ENCODE results near the gene GSE1.

GSE1 gene

GRCh38 chr16:85607796-85608514 is 5.2 kb upstream of the GSE1 start:
- DNase-seq = no peak

DNA sequence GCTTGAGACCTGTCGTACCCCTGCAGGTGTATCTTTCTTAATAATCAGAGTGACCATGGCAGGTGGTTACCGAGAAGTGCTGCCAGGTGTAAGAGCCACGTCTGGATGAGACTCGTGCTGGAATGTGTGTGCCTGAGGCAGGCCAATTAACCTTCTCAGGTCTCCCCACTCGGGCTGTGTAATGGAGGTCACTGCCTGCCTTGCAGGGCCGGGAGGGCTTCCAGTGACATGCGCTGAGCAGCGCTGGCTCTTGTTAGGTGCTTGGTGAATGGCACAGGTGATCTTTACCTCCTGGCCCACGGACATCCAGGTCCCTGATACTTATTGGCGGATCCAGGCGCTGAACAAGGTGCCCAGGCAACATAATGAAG is 4.6 kb upstream of the GSE1 start:
- DNase-seq = no peak

GRCh38 chr16:85608887-85609286 is 4.2 kb upstream of the GSE1 start:
- DNase-seq = no peak

GRCh38 chr16:85609539-85609938 is 3.6 kb upstream of the GSE1 start:
- DNase-seq = no peak

GRCh38 chr16:85610059-85610445 is 3.1 kb upstream of the GSE1 start:
- DNase-seq = no peak

GRCh38 chr16:85610446-85611193 is 2.5 kb upstream of the GSE1 start:
- peak; percentile 57 for DNase-seq

- DNase-seq = no peak
Observed at GRCh38 chr16:85611194-85611443, 2.0 kb upstream of the GSE1 start.

DNA sequence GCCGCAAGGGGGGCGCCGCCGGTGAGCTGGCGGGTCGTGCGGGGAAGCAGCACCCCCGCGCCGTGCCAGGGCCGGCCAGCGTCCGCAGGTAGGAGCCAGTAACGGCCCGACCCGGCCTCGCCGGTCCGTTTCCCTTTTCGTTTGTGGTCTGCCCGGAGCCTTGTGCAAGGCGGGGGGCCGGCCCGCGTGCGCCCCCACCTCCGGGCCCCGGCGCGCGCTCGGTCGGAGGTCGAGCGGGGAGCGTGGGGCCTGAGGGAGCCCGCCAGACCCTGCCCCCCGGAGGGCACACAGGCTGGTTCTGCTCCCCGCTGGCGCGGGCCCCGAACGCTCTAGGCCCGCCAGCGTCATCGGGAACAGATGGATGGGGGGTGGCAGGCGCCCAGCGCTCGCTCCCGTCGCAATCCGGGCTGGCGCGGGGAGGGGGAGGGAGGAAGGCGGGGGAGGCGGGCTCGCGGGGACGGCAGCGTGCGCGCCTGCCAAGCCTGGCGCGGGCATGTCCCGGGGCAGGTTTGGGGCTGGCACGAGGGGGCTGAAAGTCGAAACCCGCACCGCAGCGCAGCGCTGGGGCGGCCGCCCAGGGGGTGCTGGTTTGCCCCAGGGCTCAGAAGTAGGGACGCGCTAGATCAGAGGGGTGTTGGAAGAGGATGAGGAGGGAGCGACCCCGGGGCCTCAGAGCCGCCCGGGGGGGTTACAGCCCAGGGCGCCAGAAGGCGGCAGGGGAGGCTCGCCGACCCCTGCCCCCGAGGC is 1.5 kb upstream of the GSE1 start:
- DNase-seq = peak; percentile 60

DNA sequence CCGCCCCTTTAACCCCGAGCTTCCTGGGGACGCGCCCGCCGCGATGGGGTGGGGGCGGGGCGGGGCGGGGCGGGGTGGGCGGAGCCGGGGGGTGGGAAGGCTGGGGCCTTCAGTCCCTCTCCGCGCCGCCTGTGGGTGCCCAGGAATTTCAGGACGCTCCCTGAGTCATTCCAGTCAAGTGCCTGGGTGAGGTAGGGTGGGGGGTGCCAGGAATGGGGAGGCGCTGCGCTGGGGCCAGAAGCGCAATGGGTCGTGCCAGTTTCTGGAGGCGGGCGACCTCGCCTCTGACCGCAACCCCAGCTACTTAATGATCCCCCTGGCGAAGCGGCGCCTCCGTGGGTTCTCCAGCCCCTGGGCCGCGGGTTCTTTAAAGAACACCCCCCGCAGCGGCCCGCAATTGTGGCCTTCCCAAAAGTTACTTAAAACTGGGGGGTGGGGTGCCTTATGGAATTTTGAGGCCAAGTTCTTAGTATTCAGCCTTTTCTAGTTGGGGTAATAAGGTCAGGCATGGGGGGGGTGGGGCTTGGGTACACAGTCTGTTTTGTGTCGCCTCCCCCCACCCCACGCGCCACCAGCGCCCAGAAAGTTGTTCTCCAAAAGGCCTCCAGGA is 826 bp upstream of the GSE1 start:
- no peak for DNase-seq

DNA sequence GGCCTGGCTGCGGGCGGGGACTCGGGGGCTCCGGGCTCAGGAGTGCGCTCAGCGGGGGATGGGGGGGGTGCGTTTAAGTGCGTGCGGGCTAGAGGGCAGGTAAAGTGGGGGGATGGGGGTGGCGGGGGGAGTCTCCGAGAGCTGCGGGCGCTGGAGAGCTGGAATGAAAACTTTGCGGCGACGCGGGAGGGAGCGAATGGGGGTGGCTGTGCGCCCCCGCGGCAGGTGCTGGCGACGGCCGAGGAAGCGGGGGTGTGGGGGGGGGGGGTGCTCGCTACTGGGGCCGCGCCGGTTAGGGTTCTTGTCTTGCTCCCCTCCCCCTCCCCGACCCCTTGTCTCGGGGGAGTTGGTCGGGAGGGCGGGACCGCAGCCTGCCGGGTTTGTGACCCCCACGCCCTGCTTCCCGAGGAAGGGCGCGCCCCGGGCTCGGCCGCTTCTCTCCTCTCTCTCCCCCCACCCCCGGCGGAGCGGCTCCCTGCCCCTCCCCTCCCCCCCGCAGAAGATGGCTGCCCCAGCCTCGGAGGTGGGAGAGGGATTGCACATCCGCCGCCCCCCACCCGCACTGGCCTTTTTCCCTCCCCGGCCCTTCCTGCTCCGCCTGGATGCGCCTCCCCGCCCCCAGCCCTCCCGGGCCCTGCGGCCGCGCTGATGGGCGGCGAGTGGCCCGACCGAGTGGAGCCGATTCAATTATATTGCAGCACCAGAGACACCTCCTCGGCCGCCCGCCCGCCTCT is 649 bp downstream of the GSE1 start:
- no peak for DNase-seq

- no peak for DNase-seq
Observed at GRCh38 chr16:85614338-85615013, 1.4 kb downstream of the GSE1 start.

GRCh38 chr16:85615014-85615851 is 2.1 kb downstream of the GSE1 start:
- no peak for DNase-seq

DNA sequence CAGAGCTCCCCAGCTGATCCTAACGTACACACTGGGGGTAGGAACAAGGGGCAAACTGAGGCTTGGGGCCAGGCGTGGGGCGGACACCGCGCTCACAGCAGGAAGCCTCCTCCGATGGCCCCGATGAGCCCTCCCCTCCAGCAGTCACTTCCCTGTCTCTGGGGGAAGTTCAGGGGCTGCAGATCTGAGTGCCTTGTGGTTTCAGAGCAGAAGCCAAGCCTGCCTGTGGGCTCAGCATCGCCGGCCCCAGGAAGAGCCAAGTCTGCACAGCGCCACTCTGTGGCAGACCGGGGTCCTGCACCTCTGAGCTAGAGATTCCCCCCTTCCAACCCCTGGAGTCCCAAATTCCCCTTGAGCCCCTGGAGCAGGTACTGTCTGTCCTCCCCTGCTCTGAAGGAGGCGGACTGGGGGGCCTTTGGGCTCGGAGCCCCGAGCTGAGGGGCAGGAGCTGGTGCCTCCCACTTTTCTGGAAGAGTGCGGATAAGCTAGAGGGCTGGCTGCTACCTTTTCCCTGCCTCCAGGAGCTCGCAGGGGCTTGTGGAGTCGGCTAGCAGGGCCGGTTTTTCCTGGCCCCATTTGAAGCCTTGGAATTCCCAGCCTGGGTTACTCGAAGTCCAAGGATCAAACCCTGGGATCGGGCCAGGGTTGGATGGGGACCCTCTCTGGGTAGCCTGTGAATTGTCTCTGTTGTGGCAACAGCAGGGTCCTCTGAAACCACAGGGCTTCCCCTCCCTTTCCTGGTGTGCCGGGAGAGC is 2.9 kb downstream of the GSE1 start:
- DNase-seq = no peak

DNA sequence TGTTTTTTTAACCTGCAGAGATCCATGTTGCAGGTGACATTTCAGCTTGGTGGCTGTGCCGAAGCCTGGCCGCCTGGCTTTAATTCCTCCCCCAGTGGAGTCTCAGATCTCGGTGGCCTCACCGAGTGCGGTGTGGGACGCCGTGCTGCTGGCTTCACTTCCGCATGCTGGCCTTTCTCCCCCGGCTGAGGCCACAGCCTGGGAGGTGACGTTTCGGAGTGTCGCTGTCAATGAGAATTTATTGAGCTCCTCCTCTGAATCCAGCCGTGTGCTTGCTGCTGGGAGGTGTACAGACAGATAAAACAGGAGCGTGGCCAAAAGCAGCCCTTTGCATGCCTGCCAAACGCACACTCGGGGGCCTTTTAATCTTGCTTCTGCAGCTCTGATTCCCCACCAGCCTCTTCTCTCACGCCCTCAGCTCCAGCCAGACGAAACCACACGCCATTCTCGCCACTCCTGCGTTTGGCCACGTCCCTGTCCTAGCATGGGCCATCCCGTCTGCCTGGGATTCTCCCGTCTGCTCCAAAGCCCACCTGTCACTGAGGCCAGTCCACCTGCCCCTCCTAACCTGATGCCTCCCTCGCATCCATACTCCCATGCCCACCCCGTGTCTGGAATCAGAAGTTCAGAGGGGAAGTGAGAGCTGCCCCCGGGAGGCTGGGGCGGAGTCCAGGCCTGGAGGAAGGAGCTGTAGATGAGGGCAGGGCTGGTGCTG is 3.6 kb downstream of the GSE1 start:
- no peak for DNase-seq

DNA sequence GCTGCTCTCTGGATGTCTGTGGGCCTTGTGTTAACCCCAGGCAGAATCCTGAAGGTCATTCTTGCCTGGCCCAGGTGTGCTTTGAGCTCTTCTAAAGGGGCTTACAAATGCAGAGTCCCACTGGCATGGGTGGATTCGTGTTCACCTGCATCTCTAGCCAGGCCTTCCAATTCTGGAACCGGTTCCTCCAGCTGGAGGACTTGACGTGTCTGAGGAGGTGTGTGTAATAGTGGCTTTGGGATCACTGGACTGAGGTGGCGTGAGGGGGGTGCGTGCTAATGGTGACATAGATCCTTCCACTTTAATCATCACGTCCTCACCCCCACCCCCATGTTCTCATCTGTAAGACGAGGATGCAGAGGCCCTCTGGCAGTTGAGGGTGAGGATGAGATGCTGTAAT is 4.8 kb downstream of the GSE1 start:
- DNase-seq = no peak

GRCh38 chr16:85618521-85618920 is 5.4 kb downstream of the GSE1 start:
- no peak for DNase-seq

GRCh38 chr16:85619101-85619891 is 6.2 kb downstream of the GSE1 start:
- DNase-seq = no peak

GRCh38 chr16:85620374-85620773 is 7.3 kb downstream of the GSE1 start:
- DNase-seq = no peak

DNA sequence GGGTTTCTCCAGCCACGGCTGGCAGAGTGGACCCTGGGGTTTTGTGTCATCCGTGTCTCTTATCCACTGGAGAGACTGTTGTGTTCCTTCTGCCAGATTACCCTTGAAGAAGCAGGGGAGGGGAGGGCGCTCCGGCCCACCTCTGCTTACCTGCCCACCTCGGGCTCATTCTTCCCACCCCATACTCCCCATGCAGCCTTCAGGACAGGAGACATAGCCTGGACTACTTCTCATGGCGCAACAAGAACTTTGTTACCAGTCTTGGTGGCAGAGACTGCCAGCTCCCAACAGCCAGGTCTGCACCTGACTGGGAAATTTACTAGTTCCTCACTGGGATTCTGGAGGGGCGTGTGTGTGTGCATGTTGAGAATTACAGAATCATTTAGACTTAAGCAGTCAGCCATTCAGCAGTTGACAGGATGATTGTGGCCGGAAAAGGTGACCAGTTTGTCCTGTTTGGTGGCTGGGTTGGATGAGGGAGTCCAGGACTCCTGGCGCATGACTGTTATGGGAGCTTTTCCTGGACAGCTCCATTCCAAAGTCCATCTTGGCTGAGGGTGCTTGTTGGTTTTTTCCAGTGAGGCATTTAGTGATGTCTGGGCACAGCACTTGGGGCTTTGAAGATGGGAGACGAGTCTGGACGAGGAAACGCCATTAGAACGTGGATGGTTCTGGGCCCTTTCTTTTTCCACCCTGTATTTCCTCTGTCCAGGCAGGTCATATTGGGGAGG is 8.7 kb downstream of the GSE1 start:
- no peak for DNase-seq
